ACC112 (cell line): ENCODE data around the gene SAMD10.
"Not testable (repeated sequence)": the region's sequence is repeated elsewhere in the genome, so short reads cannot be mapped to it uniquely, and the experiment has no call there.

Experiments used
- H2AFZ ChIP-seq: fragments of 200-600 bp; sonication (generic); one replicate; pipeline ENCODE4 v1.6.0; 2017; ENCODE audit warnings: antibody characterized with exemption, low read length; ENCODE audit not compliant: unreplicated experiment
- H3K27ac ChIP-seq: fragments of 200-600 bp; sonication (generic); 2 replicates; pipeline ENCODE4 v1.5.1; 2014; ENCODE audit warnings: low read depth, mild to moderate bottlenecking, antibody characterized with exemption, low read length, moderate library complexity
- H3K27me3 ChIP-seq: fragments of 200-600 bp; sonication (generic); 2 replicates; pipeline ENCODE4 v1.6.1; 2014; ENCODE audit warnings: mild to moderate bottlenecking, antibody characterized with exemption, low read length, moderate library complexity, mixed read lengths; ENCODE audit not compliant: insufficient read depth
- H3K36me3 ChIP-seq: fragments of 200-600 bp; sonication (generic); 2 replicates; pipeline ENCODE4 v1.6.1; 2016; ENCODE audit warnings: mild to moderate bottlenecking, antibody characterized with exemption, low read length, moderate library complexity, mixed read lengths; ENCODE audit not compliant: insufficient read depth
- H3K4me1 ChIP-seq: fragments of 200-600 bp; sonication (generic); one replicate; pipeline ENCODE4 v1.6.1; 2016; ENCODE audit warnings: low read length, mixed read lengths; ENCODE audit not compliant: insufficient read depth, unreplicated experiment, control insufficient read depth
- H3K4me3 ChIP-seq: fragments of 200-600 bp; sonication (generic); 2 replicates; pipeline ENCODE4 v1.5.1; 2014; ENCODE audit warnings: mild to moderate bottlenecking, low read depth, low read length
- H3K79me2 ChIP-seq: fragments of 200-600 bp; sonication (generic); one replicate; pipeline ENCODE4 v1.6.0; 2016; ENCODE audit warnings: low read length; ENCODE audit not compliant: control insufficient read depth, unreplicated experiment, insufficient read depth

The SAMD10 gene

GRCh38 chr20:64000906-64001305 lies 21.5 kb upstream of the SAMD10 start:
- Histone ChIP-seq H3K27ac (no peak overlapping the region), H3K4me1 (no peaks in the 10 kb centered on the region), H3K4me3 (no peak overlapping the region), H3K79me2 (no peaks in the 10 kb centered on the region), H3K36me3 (peaks cover 15% of the 10 kb centered on the region), H2AFZ (no peak overlapping the region), H3K27me3 (no peaks in the 10 kb centered on the region)

- H3K27ac ChIP-seq = no peak overlapping the region
- H3K36me3 ChIP-seq = peaks cover 11% of the 10 kb centered on the region
- no peaks in the 10 kb centered on the region for H3K27me3 ChIP-seq
- peaks cover 14% of the 10 kb centered on the region for H3K79me2 ChIP-seq
- no peak overlapping the region for H2AFZ ChIP-seq
- H3K4me1 ChIP-seq = peaks cover 17% of the 10 kb centered on the region
- H3K4me3 ChIP-seq = no peak overlapping the region; the same call in 1 of the 2 replicates
Observed at GRCh38 chr20:63982937-63983336, 3.5 kb upstream of the SAMD10 start.

GRCh38 chr20:63980806-63981728 lies 1.6 kb upstream of the SAMD10 start, which contains the start of gene PRPF6:
TSS of gene PRPF6 (plus strand) at chr20:63981132. CDS start at chr20:63981246, 114 bp downstream.
- Histone ChIP-seq H3K36me3 (peaks cover 11% of the 10 kb centered on the region), H3K4me3 (peak within 1 kb of the TSS; percentile 97), H3K4me1 (peaks cover 24% of the 10 kb centered on the region), H2AFZ (peak within 1 kb of the TSS; percentile 83), H3K27ac (peak within 1 kb of the TSS; percentile 77), H3K27me3 (no peaks in the 10 kb centered on the region), H3K79me2 (peaks cover 14% of the 10 kb centered on the region)

GRCh38 chr20:63980317-63980805 lies 919 bp upstream of the SAMD10 start:
- Histone ChIP-seq H2AFZ (no peak overlapping the region), H3K27ac (no peak overlapping the region), H3K4me3 (peak overlapping the region; percentile 97), H3K36me3 (peaks cover 9% of the 10 kb centered on the region), H3K27me3 (no peaks in the 10 kb centered on the region), H3K79me2 (peaks cover 14% of the 10 kb centered on the region), H3K4me1 (peaks cover 24% of the 10 kb centered on the region)

- Histone ChIP-seq H3K27me3 (no peaks in the 10 kb centered on the region), H3K27ac (no peak overlapping the region), H2AFZ (peak overlapping the region; percentile 53), H3K4me3 (peak overlapping the region; percentile 78), H3K79me2 (peaks cover 14% of the 10 kb centered on the region), H3K36me3 (no peaks in the 10 kb centered on the region), H3K4me1 (peaks cover 24% of the 10 kb centered on the region)
Observed at GRCh38 chr20:63979229-63979556, 249 bp downstream of the SAMD10 start.

GRCh38 chr20:63978319-63979228 lies 868 bp downstream of the SAMD10 start:
- H2AFZ ChIP-seq = peak overlapping the region; percentile 47
- H3K27ac ChIP-seq = no peak overlapping the region
- H3K4me3 ChIP-seq = peak overlapping the region; percentile 78
- H3K27me3 ChIP-seq = no peaks in the 10 kb centered on the region
- peaks cover 24% of the 10 kb centered on the region for H3K4me1 ChIP-seq
- peaks cover 14% of the 10 kb centered on the region for H3K79me2 ChIP-seq
- H3K36me3 ChIP-seq = no peaks in the 10 kb centered on the region

- peaks cover 24% of the 10 kb centered on the region for H3K4me1 ChIP-seq
- H3K27ac ChIP-seq = no peak overlapping the region
- H3K79me2 ChIP-seq = peaks cover 11% of the 10 kb centered on the region
Observed at GRCh38 chr20:63977739-63978276, 1.6 kb downstream of the SAMD10 start.

GRCh38 chr20:63976980-63977738 lies 2.3 kb downstream of the SAMD10 start:
- Histone ChIP-seq H3K27ac (no peak overlapping the region), H3K4me3 (no peak overlapping the region), H2AFZ (no peak overlapping the region), H3K79me2 (peaks cover 4% of the 10 kb centered on the region), H3K36me3 (no peaks in the 10 kb centered on the region), H3K4me1 (peaks cover 24% of the 10 kb centered on the region), H3K27me3 (no peaks in the 10 kb centered on the region)

More at GRCh38 chr20:63977739-63978276, 1.6 kb downstream of the SAMD10 start:
- Histone ChIP-seq H3K36me3 (no peaks in the 10 kb centered on the region), H3K4me3 (no peak overlapping the region), H2AFZ (no peak overlapping the region), H3K27me3 (no peaks in the 10 kb centered on the region)

GRCh38 chr20:63976511-63976910 lies 2.9 kb downstream of the SAMD10 start:
- H2AFZ ChIP-seq, H3K79me2 ChIP-seq, H3K27me3 ChIP-seq, H3K27ac ChIP-seq, H3K4me3 ChIP-seq, H3K36me3 ChIP-seq: not testable (repeated sequence)
- H3K4me1 ChIP-seq = peaks cover 24% of the 10 kb centered on the region
